ENCODE measurements around the gene TRMT2A.

TRMT2A gene

GRCh38 chr22:20117633-20118299, 740 bp upstream of the TRMT2A start:
- peak; percentile 58 to 76 (median 72) for DNase-seq

- DNase-seq: no peak
Measured at GRCh38 chr22:20116376-20116950, 563 bp downstream of the TRMT2A start.

- no peak for DNase-seq
Measured at GRCh38 chr22:20115691-20116375, 1.2 kb downstream of the TRMT2A start, which contains the start of gene RANBP1. Gene RANBP1 (plus strand): TSS chr22:20116104. CDS start chr22:20116185, 81 bp downstream.

- no peak for DNase-seq
Measured at GRCh38 chr22:20114506-20115475, 2.2 kb downstream of the TRMT2A start.

GRCh38 chr22:20113551-20114310, 3.3 kb downstream of the TRMT2A start:
- DNase-seq: no peak

- no peak for DNase-seq
Measured at GRCh38 chr22:20112623-20113511, 4.2 kb downstream of the TRMT2A start.

- no peak for DNase-seq
Measured at GRCh38 chr22:20111689-20112622, 5.1 kb downstream of the TRMT2A start.

- peak in 3 of 4 experiments; percentile 19 to 36 (median 27) for DNase-seq
Measured at GRCh38 chr22:20111045-20111688, 5.9 kb downstream of the TRMT2A start.

GRCh38 chr22:20110359-20110985, 6.6 kb downstream of the TRMT2A start:
- no peak for DNase-seq

- DNase-seq: no peak
Measured at GRCh38 chr22:20109411-20110358, 7.3 kb downstream of the TRMT2A start.

GRCh38 chr22:20108757-20109230, 8.2 kb downstream of the TRMT2A start:
- DNase-seq: no peak

- DNase-seq: no peak
Measured at GRCh38 chr22:20107951-20108756, 8.9 kb downstream of the TRMT2A start.

- DNase-seq: no peak
Measured at GRCh38 chr22:20107471-20107901, 9.5 kb downstream of the TRMT2A start.

GRCh38 chr22:20106849-20107237, 10.2 kb downstream of the TRMT2A start:
- no peak for DNase-seq

- no peak for DNase-seq
Measured at GRCh38 chr22:20106205-20106848, 10.7 kb downstream of the TRMT2A start.
